GM18951 (cell line): ENCODE measurements around the gene TRIP6.
"Not testable (repeated sequence)": the region's sequence is repeated elsewhere in the genome, so short reads cannot be mapped to it uniquely, and the experiment has no call there.

ENCODE experiments used
- POLR2A ChIP-seq: IDR thresholded peaks from 4 replicates; pipeline ENCODE4 v1.6.1; 2011; ENCODE audit warnings: mild to moderate bottlenecking; ENCODE audit not compliant: insufficient read length, insufficient read depth; ENCODE audit errors: extremely low read depth
- in situ Hi-C: fragments of 300-500 bp; cut with MboI; formaldehyde crosslinking; loops from one replicate; pipeline ENCODE4 v1.12.0; 2022; ENCODE audit warnings: low sequenced_read_pairs, mixed read lengths, inconsistent platforms; ENCODE audit not compliant: unreplicated experiment

The TRIP6 gene

DNA sequence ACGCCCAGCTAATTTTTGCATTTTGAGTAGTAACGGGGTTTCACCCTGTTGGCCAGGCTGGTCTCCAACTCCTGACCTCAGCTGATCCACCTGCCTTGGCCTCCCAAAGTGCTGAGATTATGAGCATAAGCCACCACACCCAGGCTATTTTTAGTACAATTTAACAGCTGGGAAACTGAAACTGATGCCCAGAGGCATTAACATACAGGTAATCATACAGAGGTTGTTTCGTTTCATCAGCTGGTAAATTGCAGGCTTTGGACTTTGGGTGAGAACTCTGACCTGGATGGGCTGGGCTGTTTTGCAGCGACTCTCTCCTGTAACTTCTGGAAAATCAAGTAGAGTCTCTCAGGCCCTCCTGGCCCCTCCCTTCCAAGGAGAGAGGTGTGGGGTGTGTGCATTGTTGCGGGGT lies 34.7 kb downstream of the TRIP6 start:
- in situ Hi-C loops = no loop called here
- TF ChIP-seq POLR2A = no peak

DNA sequence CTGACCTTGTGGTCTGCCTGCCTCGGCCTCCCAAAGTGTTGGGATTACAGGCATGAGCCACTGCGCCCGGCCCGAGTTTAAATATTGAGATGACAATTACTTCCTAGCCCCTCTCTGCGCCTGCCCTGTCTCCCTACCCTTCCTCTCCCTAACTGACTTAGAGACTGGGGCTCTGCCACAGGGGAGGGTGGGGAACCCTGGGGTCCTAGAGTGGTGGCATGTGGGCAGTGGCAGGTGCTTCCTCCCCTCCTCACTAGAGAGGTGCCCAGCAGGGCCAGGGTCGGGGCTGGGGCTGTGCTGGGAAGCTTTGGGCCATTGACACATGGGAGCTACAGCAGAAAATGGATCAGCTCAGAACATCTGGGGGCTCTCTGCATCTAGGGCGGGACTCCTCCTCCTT lies 35.5 kb downstream of the TRIP6 start:
- in situ Hi-C loops = no loop called here
- no peak for TF ChIP-seq POLR2A

DNA sequence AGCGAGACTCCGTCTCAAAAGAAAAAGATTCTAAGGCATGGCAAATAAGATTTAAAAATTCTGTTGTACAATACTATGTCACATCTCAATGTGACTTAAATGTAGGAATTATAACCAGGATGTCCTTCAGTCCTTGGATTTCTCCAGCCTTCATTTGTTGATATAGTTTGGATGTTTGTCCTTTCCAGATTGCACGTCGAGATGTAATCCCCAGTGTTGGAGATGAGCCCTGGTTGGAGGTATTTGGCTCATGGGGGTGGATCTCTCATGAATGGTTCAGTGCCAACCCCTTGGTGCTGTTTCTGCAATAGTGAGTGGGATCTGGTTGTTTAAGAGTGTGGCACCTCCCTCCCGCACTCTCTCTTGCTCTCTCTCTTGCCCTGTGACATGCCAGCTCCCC lies 41.3 kb downstream of the TRIP6 start:
- no peak for TF ChIP-seq POLR2A
- in situ Hi-C loops = no loop called here

DNA sequence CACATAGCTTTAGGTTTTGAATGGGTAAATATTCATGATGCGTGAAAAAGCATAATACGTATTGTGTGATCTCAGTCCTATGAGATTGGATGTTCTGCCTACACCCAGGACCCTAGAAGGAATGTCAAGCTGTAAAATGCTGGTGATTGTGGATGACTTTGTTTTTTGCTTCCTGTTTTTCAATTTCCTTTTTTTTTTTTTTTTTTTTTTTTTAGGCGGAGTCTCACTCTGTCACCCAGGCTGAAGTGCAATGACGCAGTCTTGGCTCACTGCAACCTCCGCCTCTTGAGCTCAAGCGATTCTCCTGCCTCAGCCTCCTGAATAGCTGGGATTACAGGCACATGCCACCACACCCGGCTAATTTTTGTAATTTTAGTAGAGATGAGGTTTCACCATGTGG lies 43.3 kb downstream of the TRIP6 start:
- in situ Hi-C loops = not testable (repeated sequence)

DNA sequence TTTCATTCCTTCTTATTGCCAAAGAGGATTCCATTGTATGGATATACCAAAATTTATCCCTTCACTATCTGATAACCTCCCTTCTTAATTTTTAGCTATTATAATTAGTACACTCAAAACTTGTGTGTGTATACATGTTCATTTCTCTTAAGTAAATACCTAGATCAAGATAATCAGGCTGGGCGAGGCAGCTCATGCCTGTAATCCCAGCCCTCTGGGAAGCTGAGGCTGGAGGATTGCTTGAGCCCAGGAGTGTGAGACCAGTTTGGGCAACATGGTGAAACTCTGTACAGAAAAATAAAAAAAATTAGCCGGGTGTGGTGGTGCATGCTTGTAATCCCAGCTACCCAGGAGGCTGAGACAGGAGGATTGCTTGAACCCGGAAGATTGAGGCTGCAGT lies 44.3 kb downstream of the TRIP6 start:
- TF ChIP-seq POLR2A = no peak
- in situ Hi-C loops = no loop called here

DNA sequence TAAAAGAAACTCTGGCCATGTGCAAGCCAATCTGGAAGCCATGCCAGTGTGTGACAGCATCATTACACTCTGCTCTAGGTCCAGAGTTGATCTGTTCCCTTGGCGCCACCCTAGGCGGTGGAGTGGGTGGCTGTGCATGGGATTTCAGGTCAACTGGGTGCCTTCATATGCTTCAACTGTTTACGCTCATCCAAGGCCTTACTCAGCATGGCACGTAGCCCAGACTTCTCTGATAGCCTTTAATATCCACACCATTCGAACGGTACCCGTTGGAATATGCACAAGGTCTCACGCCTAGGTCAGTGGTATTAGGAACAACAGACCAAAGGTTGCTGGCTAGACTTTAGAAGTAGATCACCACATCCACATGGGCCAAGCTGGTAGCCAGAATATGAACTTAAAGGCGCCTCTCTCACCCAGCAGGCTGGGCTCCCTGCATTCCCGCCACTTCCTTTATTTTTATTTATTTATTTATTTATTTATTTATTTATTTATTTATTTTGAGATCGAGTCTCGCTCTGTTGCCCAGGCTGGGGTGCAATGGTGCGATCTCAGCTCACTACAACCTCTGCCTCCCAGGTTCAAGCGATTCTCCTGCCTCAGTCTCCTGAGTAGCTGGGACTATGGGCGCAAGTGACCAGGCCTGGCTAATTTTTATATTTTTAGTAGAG lies 47.2 kb downstream of the TRIP6 start:
- in situ Hi-C loops = no loop called here

DNA sequence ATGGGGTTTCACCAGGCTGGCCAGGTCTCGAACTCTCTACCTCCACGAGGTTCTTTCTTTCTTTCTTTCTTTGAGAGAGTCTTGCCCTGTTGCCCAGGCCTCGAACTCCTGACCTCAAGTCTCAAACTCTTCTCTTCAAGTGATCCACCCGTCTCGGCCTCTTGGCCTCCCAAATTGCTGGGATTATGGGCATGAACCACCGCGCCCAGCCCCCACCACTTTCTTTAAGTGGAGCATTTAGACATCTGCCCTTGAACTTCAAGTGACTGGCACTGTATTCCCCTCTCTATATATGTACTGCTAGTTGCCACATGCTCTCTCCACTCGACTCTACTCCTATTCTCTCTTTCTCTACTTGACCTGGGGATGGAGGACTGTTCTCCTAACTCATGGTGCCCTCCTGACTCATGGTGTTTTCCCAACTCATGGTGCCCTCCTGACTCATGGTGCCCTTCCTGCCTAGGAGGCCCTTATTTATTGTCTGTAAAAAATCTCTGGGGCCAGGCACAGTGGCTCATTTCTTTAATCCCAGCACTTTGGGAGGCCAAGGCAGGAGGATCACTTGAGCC lies 47.8 kb downstream of the TRIP6 start:
- in situ Hi-C loops = no loop called here
- TF ChIP-seq POLR2A = no peak

More for the DNA sequence above, 47.2 kb downstream of the TRIP6 start:
- TF ChIP-seq POLR2A = no peak

DNA sequence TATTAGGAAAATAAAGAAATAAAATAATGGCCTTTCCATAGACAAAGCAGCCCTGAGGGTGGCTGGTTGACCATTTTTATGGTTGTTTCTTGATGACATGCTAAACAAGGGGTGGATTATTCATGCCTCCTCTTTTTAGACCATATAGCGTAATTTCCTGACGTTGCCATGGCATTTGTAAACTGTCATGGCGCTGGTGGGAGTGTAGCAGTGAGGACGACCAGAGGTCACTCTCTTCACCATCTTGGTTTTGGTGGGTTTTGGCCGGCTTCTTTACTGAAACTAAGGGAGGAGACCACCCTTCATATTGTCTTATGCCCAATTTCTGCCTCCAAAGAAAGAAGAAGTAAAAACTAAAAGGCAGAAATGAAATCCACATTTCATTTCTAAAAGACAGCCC lies 52.1 kb downstream of the TRIP6 start:
- in situ Hi-C loops = not testable (repeated sequence)

DNA sequence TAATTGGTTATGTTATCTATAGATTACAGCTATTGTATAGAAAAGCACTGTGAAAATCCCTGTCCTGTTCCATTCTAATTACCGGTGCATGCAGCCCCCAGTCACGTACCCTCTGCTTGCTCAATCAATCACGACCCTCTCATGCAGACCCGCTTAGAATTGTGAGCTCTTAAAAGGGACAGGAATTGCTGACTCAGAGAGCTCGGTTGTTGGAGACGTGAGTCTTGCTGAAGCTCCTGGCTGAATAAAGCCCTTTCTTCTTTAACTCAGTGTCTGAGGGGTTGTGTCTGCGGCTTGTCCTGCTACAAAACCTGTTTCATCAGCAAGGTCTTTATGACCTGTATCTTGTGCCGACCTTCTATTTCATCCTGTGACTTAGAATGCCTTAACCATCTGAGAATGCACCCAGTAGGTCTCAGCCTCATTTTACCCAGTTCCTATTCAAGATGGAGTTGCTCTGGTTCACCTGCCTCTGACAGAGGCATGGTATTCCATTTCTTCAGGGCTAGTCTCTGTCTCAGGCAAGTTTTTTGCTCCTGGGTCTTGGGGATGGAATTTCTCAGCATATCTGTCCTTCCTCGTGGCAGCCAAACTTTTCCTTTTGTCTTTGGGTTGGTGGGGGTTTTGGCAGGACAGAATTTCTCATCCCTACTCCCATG lies 52.7 kb downstream of the TRIP6 start:
- in situ Hi-C loops = not testable (repeated sequence)

DNA sequence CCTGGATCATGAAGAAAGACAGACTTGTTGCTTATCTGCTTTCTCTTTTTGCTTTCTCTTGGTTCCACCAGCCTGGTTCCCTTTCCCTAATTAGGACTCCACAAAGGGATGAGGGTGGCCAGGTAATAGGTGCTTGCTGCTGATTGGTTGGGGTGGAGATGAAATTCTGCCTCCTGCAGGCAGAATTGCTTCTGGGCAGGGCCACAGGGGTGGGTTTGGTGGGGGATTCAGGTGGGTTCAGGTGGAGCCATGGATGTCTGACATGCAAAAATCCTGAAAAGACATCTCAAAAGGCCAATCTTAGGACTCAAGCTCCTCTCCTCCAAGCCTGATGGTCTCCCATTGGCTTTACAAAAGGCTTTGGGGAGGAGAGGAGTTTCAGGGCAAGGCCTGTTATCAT lies 53.9 kb downstream of the TRIP6 start:
- in situ Hi-C loops = no loop called here
- no peak for TF ChIP-seq POLR2A
